HEK293 (cell line): ENCODE measurements around the gene CFAP221.

Experiments
- CTCF ChIA-PET: fragments of 350-600 bp; formaldehyde crosslinking; extraction: SDS; loops from one replicate; lab custom pipeline; 2021; ENCODE audit warnings: antibody characterized with exemption; lab: Yijun Ruan, JAX
- POLR2A ChIA-PET: fragments of 300-600 bp; formaldehyde crosslinking; extraction: SDS; loops from one replicate; lab custom pipeline; 2020; ENCODE audit warnings: antibody characterized with exemption, inconsistent platforms; lab: Yijun Ruan, JAX
- H3K27ac ChIP-seq: fragments of 200-500 bp; sonication (Bioruptor generic); 2 replicates; pipeline ENCODE4 v1.5.1; 2014; ENCODE audit warnings: low read depth, low read length, control low read depth, inconsistent platforms; ENCODE audit errors: extremely low read depth
- H3K36me3 ChIP-seq, 2 experiments: fragments of 200-500 bp in 1 of 2; sonication (Bioruptor generic) in 1 of 2; 1 replicate in 1 of 2; 2 replicates in 1 of 2; pipeline ENCODE4 v1.5.1; 2014 to 2017; ENCODE audit warnings: inconsistent platforms in 2 of 2, low read length in 2 of 2; ENCODE audit not compliant: control insufficient read depth in 2 of 2, insufficient read depth in 1 of 2
- H3K4me1 ChIP-seq: fragments of 200-500 bp; sonication (Bioruptor generic); 2 replicates; pipeline ENCODE4 v1.5.1; 2014; ENCODE audit warnings: mild to moderate bottlenecking, low read length, inconsistent platforms; ENCODE audit not compliant: control insufficient read depth, insufficient read depth
- H3K4me3 ChIP-seq: 2 replicates; pipeline ENCODE4 v1.5.1; 2011; ENCODE audit warnings: low read depth, mild to moderate bottlenecking, control low read depth, low read length, moderate library complexity
- H3K9me3 ChIP-seq: fragments of 200-500 bp; sonication (Bioruptor generic); 2 replicates; pipeline ENCODE4 v1.5.1; 2014; ENCODE audit warnings: low read depth, low read length, inconsistent platforms; ENCODE audit not compliant: control insufficient read depth, insufficient read depth
- GLIS2 ChIP-seq: fragments of 450-650 bp; formaldehyde crosslinking; IDR thresholded peaks from 2 replicates; pipeline ENCODE4 v1.5.1; 2016; ENCODE audit warnings: missing biosample characterization, missing genetic modification characterization
- PRDM6 ChIP-seq: fragments of 450-650 bp; formaldehyde crosslinking; IDR thresholded peaks from 2 replicates; pipeline ENCODE4 v1.5.1; 2017; ENCODE audit warnings: missing biosample characterization, missing genetic modification characterization
- SETDB1 ChIP-seq: IDR thresholded peaks from one replicate; pipeline ENCODE4 v1.6.1; 2017; ENCODE audit warnings: mild to moderate bottlenecking, low read length, moderate library complexity, mixed read lengths; ENCODE audit not compliant: insufficient read length
- TSHZ1 ChIP-seq: fragments of 450-650 bp; formaldehyde crosslinking; IDR thresholded peaks from 2 replicates; pipeline ENCODE4 v1.5.1; 2016; ENCODE audit warnings: missing biosample characterization, missing genetic modification characterization, borderline replicate concordance
- YY2 ChIP-seq: fragments of 450-650 bp; formaldehyde crosslinking; IDR thresholded peaks from 2 replicates; pipeline ENCODE4 v1.5.1; 2016; ENCODE audit warnings: missing biosample characterization, missing genetic modification characterization
- ZBTB17 ChIP-seq: fragments of 450-650 bp; formaldehyde crosslinking; IDR thresholded peaks from 2 replicates; pipeline ENCODE4 v1.5.1; 2016; ENCODE audit warnings: missing biosample characterization, missing genetic modification characterization
- ZBTB48 ChIP-seq: fragments of 450-650 bp; formaldehyde crosslinking; IDR thresholded peaks from 2 replicates; pipeline ENCODE4 v1.5.1; 2016; ENCODE audit warnings: missing biosample characterization, missing genetic modification characterization
- ZBTB49 ChIP-seq: fragments of 450-650 bp; formaldehyde crosslinking; IDR thresholded peaks from 2 replicates; pipeline ENCODE4 v1.5.1; 2016; ENCODE audit warnings: missing biosample characterization, missing genetic modification characterization, low read depth
- ZBTB7A ChIP-seq: fragments of 450-650 bp; formaldehyde crosslinking; IDR thresholded peaks from 2 replicates; pipeline ENCODE4 v1.5.1; 2016; ENCODE audit warnings: low read depth, missing biosample characterization, missing genetic modification characterization
- ZFP3 ChIP-seq: fragments of 450-650 bp; formaldehyde crosslinking; IDR thresholded peaks from 2 replicates; pipeline ENCODE4 v1.5.1; 2016; ENCODE audit warnings: low read depth, missing biosample characterization, missing genetic modification characterization
- ZFP69B ChIP-seq: fragments of 450-650 bp; formaldehyde crosslinking; IDR thresholded peaks from 2 replicates; pipeline ENCODE4 v1.5.1; 2016; ENCODE audit warnings: missing biosample characterization, missing genetic modification characterization
- ZNF112 ChIP-seq: fragments of 450-650 bp; formaldehyde crosslinking; IDR thresholded peaks from 2 replicates; pipeline ENCODE4 v1.5.0; 2017; ENCODE audit warnings: missing biosample characterization, missing genetic modification characterization
- ZNF140 ChIP-seq: fragments of 450-650 bp; formaldehyde crosslinking; IDR thresholded peaks from 2 replicates; pipeline ENCODE4 v1.5.1; 2016; ENCODE audit warnings: missing biosample characterization, missing genetic modification characterization
- ZNF510 ChIP-seq: fragments of 450-650 bp; formaldehyde crosslinking; IDR thresholded peaks from 2 replicates; pipeline ENCODE4 v1.5.1; 2018; ENCODE audit warnings: mild to moderate bottlenecking, missing genetic modification characterization, missing biosample characterization; ENCODE audit not compliant: insufficient replicate concordance
- ZNF555 ChIP-seq: fragments of 450-650 bp; formaldehyde crosslinking; conservative IDR thresholded peaks from 2 replicates; pipeline ENCODE4 v1.5.1; 2017; ENCODE audit warnings: missing biosample characterization, mild to moderate bottlenecking, missing genetic modification characterization, inconsistent platforms
- ZNF624 ChIP-seq: fragments of 450-650 bp; formaldehyde crosslinking; IDR thresholded peaks from 2 replicates; pipeline ENCODE4 v1.5.1; 2017; ENCODE audit warnings: missing biosample characterization, missing genetic modification characterization
- ZNF658 ChIP-seq: fragments of 450-650 bp; formaldehyde crosslinking; IDR thresholded peaks from 2 replicates; pipeline ENCODE4; 2016; ENCODE audit warnings: missing biosample characterization, missing genetic modification characterization
- ZNF707 ChIP-seq: fragments of 450-650 bp; formaldehyde crosslinking; IDR thresholded peaks from 2 replicates; pipeline ENCODE4 v1.5.1; 2016; ENCODE audit warnings: missing biosample characterization, missing genetic modification characterization
- ZNF76 ChIP-seq: fragments of 450-650 bp; formaldehyde crosslinking; IDR thresholded peaks from 2 replicates; pipeline ENCODE4; 2016; ENCODE audit warnings: low read depth, missing biosample characterization, missing genetic modification characterization, borderline replicate concordance
- ZNF776 ChIP-seq: fragments of 450-650 bp; formaldehyde crosslinking; IDR thresholded peaks from 2 replicates; pipeline ENCODE4 v1.5.0; 2017; ENCODE audit warnings: missing biosample characterization, missing genetic modification characterization, borderline replicate concordance
- ZSCAN18 ChIP-seq: fragments of 450-650 bp; formaldehyde crosslinking; IDR thresholded peaks from 2 replicates; pipeline ENCODE4 v1.5.1; 2016; ENCODE audit warnings: missing biosample characterization, missing genetic modification characterization
- ZXDB ChIP-seq: fragments of 450-650 bp; formaldehyde crosslinking; IDR thresholded peaks from 2 replicates; pipeline ENCODE4 v1.5.1; 2016; ENCODE audit warnings: missing biosample characterization, missing genetic modification characterization

The CFAP221 gene

GRCh38 chr2:119518401-119519056 lies 25.7 kb upstream of the CFAP221 start:
- no peaks in the 10 kb centered on the region for H3K36me3 ChIP-seq
- no peaks in the 10 kb centered on the region for H3K9me3 ChIP-seq
- TF ChIP-seq ZFP69B (tag by site-specific recombination), result no peak
- TF ChIP-seq ZNF555 (tag by site-specific recombination), result no peak
- no peak for TF ChIP-seq ZBTB48 (tag by site-specific recombination)
- TF ChIP-seq ZNF624 (tag by site-specific recombination), result no peak
- no peak for TF ChIP-seq ZBTB17
- no peak for TF ChIP-seq ZNF510 (tag by site-specific recombination)
- no peak for TF ChIP-seq ZNF112 (tag by site-specific recombination)
- TF ChIP-seq TSHZ1 (tag by site-specific recombination), result no peak
- no peak for TF ChIP-seq ZNF76 (tag by site-specific recombination)
- TF ChIP-seq ZBTB7A (tag by site-specific recombination), result no peak
- no peak for TF ChIP-seq ZFP3
- no peak for TF ChIP-seq ZNF658 (tag by site-specific recombination)
- TF ChIP-seq ZBTB49 (tag by site-specific recombination), result no peak
- no peak for TF ChIP-seq GLIS2 (tag by site-specific recombination)
- TF ChIP-seq ZSCAN18 (tag by site-specific recombination), result no peak
- no peak for TF ChIP-seq YY2 (tag by site-specific recombination)
- H3K27ac ChIP-seq, result no peak overlapping the region
- no peaks in the 10 kb centered on the region for H3K4me1 ChIP-seq
- CTCF ChIA-PET, result interaction anchor here (0.6 to 3.7 kb wide), 13 partner anchors 8 to 299 kb away, joined by 3 to 12 read pairs (median 4); no protein-coding TSS in a partner anchor
- H3K4me3 ChIP-seq, result no peak overlapping the region
- POLR2A ChIA-PET, result no interaction called here

GRCh38 chr2:119519057-119519408 lies 25.2 kb upstream of the CFAP221 start:
- POLR2A ChIA-PET, result no interaction called here
- H3K4me1 ChIP-seq, result no peaks in the 10 kb centered on the region
- H3K4me3 ChIP-seq, result no peak overlapping the region
- no peaks in the 10 kb centered on the region for H3K36me3 ChIP-seq
- TF ChIP-seq SETDB1, result no peak
- TF ChIP-seq ZBTB48 (tag by site-specific recombination), result no peak
- TF ChIP-seq PRDM6, result no peak
- TF ChIP-seq ZXDB (tag by site-specific recombination), result no peak
- no peak for TF ChIP-seq ZNF140 (tag by site-specific recombination)
- TF ChIP-seq ZNF707, result no peak
- TF ChIP-seq TSHZ1 (tag by site-specific recombination), result no peak
- TF ChIP-seq ZNF776, result no peak
- CTCF ChIA-PET, result interaction anchor here (0.6 to 3.7 kb wide), 9 partner anchors 8 to 209 kb away, joined by 3 to 12 read pairs (median 4); no protein-coding TSS in a partner anchor
- no peaks in the 10 kb centered on the region for H3K9me3 ChIP-seq
- H3K27ac ChIP-seq, result no peak overlapping the region
